Stimulated activated CD4-positive, alpha-beta T cell treated with anti-CD3 and anti-CD28 coated beads, Interleukin-4, amount 100 ng/mL, for 1 hour (primary cell): Measurements from ENCODE around the gene RPAP2.
"Not testable (repeated sequence)": the region's sequence is repeated elsewhere in the genome, so short reads cannot be mapped to it uniquely, and the experiment has no call there.

Experiments used
- DNase-seq: peaks from one replicate; pipeline ENCODE4 v3.0.0-alpha.2; 2020

The RPAP2 gene

DNA sequence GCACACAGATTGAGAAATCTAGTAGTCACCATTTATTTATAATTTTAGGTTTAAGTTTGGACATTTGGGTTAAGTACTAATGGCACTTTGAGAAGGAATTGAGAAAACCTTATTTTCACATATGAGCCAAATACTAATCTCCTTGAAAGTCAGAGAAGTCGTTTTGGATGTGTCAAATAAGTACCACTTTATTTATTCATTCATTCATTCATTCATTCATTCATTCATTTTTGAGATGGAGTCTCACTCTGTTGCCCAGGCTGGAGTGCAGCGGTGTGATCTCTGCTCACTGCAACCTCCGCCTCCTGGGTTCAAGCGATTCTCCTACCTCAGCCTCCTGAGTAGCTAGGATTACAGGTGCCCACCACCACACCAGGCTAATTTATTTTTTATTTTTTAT lies 79.1 kb downstream of the RPAP2 start:
- not testable (repeated sequence) for DNase-seq

DNA sequence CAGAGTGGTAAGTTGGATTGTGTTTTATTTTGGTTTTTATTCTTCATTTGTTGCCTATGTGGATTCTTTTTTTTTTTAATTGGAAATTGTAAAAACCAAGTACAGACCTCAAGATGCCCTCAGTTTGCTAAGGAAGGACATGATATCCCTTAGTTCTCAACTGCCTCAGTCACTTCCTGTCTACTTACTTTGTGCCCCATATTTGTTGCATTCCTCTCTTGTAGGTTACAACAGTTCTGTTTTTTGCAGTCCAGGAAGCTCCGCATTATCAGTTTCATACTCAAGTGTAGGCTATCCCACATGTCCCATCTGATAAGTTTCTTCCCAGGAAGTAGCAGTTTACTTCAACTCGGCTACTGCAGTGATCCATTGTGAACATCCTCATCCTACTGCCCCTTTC lies 82.0 kb downstream of the RPAP2 start:
- no peak for DNase-seq

DNA sequence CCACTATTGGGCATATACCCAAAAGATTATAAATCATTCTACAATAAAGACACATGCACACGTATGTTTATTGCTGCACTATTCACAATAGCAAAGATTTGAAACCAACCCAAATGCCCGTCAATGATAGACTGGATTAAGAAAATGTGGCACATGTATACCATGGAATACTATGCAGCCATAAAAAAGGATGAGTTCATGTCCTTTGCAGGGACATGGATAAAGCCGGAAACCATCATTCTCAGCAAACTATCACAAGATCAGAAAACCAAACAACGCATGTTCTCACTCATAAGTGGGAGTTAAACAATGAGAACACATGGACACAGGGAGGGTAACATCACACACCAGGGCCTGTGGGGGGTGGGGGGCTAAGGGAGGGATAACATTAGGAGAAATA lies 95.1 kb downstream of the RPAP2 start:
- not testable (repeated sequence) for DNase-seq

DNA sequence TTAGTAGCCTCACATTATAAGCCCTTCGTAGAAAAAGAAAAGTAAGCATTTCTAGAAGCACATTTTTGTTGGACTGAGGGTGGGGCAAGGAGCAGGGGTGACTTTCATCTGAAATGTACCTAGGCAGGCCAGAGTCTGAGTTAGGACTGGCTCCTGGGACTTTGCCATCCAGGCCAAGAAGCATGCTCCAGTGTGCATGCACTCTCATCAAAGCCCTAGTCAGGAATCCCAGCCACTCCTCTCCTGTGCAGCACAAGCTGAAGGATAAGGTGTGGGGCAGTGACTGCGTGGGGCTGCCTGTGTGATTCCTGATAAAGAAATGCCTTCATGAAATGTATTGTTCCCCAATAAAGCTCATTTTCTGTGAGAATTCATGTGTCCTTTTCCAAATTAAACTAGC lies 99.7 kb downstream of the RPAP2 start:
- DNase-seq: no peak

DNA sequence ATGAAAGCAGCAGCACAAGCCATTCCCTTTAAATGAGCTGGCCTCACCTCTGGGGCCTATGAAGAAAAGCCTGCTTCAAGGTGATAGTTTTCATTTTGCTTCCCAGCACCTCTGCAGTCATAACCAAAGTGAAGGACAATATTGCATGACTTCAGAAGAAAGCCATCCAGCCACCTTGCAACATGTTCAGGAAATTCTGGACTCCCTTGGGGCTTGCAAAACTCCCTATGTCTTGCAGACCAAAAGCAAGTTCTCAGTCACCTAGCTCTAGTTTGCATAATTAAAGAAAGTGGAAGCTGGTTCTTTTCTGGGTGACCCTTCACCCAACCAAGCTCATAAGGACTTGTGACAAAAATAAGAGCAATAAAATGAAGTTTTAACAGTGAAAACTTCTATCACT lies 100.2 kb downstream of the RPAP2 start:
- DNase-seq: no peak

DNA sequence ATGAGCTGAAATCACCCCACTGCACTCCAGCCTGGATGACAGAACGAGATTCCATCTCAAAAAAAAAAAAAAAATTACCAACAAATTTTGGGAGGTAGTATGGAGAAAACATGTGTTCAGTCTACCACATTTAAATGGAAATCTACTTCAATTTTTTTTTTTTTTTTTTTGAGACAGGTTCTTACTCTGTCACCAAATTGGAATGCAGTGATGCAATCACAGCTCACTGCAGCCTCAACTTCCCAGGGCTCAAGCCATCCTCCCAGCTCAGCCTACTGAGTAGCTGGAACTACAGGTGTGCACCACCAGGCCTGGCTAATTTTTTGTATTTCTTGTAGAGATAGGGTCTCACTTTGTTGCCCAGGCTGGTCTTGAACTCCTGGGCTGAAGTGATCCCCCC lies 105.8 kb downstream of the RPAP2 start:
- DNase-seq: no peak

DNA sequence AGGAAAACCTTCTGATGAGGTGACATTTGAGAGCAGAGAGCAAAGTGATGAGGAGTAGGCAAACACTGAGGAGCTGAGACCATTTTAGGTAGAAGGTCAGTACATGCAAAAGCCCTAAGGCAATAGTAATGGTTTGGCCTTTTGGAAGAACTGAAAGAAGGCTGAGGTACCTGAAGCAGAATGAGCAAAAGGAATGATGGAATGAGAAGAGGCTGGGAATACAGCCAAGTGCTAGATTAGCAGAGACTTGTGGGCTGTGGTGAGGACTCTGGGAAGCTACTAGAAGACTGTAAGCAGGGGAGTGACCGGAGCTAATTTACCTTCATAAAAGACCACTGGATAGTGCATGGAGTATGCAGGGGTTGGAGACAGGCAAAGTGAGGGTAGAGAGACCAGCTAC lies 110.0 kb downstream of the RPAP2 start:
- DNase-seq: no peak

DNA sequence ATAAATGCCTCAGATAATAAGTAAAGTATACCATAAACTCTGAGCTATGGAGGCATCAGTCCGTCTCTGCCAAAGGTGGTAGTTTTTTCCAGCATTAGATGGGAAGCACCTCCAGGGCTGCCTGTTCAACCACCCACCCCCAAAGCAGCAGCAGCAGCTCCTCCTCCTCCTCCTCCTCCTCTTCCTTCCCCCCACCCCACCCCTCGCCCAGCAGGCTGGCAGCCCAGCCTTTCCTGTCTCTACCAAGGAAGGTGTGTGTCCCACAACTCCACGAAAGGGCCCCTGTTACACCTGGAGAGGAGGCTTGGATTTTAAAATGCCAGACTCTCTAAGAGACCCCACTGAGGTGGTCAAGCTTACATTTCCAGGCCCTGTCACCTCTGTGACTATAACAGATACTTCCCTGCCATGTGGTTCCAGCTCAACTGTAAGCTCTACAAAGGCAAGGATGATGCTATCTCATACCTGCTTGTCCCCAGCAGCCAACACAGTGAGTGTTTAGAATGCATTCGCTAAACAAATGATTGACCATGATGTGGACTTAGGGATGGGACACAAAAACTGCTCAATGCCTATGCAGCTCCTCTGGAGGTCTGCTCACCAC lies 111.2 kb downstream of the RPAP2 start:
- no peak for DNase-seq

DNA sequence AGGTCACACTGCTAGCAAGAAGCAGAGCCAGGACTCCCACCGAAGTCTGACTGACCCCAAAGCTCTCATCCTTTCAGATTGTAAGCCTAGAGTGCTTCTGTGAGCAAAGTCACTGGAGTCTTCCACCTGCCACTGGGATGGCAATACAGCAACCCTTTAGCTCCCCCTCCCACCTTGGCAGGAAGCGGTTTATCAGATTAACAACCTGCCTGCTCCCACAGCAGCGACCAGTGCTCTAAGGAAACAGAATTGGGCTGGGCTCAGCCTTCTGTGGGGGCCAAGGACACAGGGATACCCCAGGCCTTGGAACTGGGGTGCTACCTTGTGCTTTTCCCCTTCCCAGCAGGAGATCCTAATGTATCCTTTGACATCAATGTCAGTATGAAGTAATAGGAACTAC lies 111.8 kb downstream of the RPAP2 start:
- DNase-seq: peak; percentile 10

DNA sequence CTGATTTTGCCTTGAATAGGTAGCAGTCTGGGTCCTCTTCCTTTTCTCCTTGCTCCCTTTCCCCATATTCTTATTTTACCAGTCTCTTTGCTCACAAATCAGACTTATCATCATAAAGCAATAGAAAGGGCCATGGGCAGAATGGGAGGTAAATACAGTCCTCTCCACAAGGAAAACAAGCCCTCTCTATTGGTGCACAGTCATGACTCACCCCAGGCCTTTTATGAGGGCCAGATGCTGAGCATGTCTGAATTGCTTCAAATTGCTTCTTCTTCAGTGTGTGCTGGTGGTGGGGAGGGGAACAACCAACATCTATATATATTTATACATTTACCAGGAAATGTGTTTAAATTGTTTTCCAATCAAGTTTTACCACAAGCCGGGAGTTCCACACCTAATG lies 112.7 kb downstream of the RPAP2 start:
- DNase-seq: no peak

DNA sequence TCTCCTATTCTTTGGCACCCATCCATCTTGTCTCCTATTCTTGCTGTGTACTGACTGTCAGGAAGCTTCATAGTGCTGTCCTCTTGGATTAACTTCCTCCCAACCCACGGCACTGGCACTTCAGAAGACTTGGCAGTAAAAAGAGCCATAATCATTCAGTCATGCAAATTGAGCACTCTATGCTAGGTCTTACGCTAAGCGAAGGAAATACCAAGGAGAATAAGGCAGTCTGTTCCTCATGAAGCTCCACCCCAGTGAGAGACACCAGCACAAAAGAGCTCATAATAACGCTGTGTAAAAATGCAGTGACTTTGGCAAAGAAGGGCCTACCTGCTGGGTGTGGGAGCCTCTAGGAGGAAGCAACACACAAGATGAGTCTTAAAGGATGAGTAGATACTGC lies 120.8 kb downstream of the RPAP2 start:
- DNase-seq: no peak

DNA sequence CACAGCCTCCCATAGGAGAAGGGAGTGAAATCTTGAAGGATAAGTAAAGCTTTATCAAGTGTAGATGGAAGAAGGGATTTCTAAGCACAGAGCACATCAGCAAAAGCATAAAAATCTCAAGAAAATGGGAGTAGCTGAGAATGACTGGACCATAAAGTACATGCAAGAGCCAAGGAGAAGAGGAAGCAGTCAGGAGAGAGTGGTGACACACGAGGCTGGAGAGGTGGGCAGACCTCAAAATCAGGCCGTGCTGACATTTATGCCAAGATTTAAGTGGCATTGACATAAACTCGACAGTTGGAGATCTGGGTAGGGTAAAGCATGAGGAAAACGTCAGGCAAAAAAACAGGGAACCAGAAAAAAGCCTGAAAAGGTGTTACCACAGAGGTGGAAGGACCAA lies 125.5 kb downstream of the RPAP2 start:
- DNase-seq: no peak

DNA sequence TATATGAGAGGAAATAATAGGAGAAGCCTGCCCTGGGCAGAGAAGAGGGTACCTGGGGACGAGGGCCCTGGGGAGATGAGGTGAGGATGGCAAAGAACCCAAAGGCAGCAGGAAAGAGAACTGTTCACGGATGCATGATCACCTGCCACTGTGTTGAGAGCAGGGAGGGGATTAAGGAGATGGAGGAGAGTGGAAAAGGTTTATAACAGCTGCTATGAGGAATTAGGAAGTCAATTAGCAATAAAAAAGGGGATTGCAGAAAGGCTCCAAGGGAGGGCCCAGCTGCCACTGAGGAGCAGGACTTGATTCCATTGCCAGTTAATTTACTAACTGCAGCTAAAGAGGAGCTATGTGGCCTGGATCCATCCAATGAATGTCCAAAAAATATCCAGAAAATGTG lies 126.8 kb downstream of the RPAP2 start:
- no peak for DNase-seq

DNA sequence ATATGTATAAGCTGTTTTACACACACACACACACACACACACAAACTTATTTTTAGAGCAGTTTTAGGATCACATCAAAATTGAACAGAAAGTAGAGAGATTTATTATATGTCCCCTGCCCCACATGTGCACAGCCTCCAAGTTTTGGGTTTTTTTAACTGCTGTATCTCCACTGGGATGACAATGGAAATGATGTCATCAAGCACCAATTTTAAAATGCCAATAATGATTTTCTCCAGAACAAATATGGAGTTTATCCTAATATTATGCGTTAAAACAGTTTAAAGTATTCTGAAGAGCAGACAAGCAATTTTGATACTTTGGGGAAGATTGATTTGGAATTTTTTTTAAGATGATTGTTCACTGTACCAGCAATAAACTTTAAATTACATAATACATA lies 131.2 kb downstream of the RPAP2 start:
- no peak for DNase-seq

DNA sequence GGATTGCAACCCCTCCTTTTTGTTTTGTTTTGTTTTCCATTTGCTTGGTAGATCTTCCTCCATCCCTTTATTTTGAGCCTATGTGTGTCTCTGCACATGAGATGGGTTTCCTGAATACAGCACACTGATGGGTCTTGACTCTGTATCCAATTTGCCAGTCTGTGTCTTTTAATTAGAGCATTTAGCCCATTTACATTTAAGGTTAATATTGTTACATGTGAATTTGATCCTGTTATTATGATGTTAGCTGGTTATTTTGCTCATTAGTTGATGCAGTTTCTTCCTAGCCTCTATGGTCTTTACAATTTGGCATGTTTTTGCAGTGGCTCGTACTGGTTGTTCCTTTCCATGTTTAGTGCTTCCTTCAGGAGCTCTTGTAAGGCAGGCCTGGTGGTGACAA lies 135.7 kb downstream of the RPAP2 start:
- not testable (repeated sequence) for DNase-seq

DNA sequence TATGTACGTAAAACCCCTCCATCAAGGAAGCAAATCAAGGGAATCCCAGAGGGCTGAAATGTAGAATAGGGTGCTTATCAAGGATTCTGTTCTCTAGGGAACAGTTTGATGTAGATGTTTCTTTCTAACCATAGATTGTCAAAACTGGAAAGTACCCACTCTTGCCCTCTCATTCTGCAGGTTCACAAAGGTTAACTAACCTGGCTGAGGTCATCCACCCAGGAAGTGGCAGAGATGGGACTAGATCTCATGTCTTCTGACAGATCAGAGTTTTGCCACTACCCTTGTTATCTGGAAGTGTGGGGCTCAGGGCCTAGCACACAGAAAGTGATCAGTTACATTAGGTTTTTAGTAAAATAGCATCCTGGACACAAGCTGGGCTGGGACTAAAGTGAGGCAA lies 140.4 kb downstream of the RPAP2 start:
- DNase-seq: no peak

DNA sequence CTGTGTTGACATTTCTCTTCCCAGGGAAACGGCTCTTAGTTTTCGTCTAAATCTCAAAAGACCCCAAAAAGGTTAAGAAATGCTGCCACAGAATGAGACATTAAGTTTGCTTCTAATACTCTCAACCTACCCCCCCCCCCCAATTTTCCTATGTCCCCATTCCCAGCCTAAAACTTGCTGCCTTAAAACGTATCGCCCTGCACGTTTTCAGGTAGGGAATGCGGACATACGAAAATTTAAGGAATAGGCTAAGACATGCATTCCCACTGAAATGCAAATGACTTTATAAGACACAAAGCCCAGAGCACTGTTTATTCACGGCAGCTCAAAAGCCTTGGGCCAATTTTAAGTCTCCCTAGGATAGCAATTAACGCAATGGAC lies 142.4 kb downstream of the RPAP2 start:
- no peak for DNase-seq

DNA sequence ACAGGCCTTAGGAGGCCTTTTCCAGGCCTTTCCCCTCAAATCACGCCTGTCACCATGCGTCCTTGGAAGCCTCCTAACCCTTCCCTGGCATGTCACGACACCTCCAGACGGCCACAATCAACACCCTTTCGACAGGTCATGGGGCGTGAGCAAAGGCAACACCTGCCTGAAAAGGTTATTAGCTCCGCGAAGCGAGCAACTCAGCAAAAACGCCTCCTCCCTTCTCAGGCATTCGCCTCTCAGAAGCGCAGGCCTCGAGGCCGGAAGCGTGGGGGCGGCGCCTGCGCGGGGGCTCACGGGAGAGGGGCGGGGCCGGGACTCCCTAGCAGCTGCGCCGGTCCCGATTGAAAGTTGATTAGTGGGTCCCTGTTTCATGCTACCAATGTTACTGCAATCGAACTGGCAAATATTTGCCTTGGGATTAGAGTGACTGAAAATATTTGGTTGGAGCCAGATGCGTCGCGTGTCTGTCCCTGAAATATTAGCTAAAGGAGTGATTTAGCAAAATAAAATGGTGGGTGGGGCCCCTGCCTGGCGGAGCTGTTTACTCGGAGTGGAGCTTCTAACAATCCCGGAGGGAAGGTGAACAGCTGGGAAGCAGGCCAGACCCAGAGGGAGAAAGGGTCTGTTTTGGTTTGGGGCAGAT lies 143.0 kb downstream of the RPAP2 start:
- DNase-seq: no peak

DNA sequence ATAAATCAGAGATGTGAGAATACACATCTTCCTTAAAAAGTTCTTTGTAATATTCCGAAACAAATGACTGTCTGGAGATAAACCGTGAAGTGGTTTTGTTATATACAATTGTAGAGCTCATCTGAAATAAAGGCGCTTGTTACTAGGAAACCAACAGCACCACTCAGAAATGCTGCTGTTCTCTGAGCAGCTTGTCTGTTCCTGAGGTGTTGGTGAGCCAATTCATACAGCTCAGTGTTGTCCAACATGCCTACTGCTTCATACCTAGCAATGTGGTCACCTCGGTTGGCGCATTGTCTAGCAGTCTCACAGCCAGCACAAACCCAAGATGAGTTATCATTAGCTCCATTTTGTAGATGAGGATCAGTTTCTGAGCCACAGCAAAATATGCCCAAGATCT lies 143.5 kb downstream of the RPAP2 start:
- no peak for DNase-seq

DNA sequence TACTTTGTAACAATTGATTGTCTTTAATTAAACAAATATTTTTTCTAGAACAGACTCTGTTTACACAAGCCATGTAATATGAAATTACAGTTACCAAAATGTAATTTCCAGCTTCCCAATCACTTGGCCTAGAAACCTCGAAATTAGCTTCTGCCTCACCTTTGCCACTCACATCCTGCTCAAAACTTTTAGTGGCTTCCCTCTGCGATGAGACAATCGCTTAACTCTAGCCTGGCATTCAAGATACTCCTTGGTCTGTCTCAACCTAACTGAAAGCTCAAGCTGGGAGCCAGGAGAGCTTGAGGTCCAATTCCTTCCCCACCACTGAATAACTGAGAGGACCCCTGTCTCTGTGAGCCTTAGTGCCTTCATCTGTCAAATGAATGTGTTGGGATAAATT lies 145.0 kb downstream of the RPAP2 start:
- no peak for DNase-seq

DNA sequence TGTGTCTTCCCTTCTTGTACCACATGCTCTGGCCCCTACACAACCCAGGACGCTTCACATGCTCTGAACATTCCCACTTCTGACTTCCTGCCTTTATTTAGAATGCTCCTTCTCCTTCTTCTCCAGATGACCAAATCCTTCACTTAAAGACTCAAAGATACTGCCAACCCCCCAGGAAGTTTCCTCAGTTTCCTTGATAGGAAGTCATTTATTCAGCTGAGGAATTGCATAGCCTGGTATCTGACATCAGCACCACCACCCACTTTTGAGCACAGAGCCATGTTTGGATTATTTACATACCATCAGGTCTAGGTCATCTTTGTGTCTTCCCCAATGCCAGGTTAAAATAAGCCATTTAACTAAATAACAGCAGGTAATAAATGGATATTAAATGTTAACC lies 145.5 kb downstream of the RPAP2 start:
- no peak for DNase-seq

DNA sequence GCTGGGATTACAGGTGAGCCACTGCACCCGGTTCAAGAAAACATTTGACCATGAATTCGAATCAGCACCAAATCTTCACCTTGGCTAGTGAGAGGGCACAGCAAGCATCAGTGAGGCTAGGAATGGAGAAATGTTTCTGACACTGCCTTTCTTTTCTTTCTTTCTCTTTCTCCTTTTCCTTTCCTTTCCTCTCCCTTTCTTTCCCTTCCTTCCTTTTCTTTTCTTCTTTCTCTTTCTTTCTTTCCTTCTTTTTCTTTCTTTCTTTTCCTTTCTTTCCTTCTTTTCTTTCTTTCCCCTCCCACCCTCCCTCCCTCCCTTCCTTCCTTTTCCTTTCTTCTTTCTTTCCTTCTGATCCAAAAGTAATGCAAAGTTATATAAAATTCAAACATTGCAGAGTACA lies 147.0 kb downstream of the RPAP2 start:
- DNase-seq: no peak

DNA sequence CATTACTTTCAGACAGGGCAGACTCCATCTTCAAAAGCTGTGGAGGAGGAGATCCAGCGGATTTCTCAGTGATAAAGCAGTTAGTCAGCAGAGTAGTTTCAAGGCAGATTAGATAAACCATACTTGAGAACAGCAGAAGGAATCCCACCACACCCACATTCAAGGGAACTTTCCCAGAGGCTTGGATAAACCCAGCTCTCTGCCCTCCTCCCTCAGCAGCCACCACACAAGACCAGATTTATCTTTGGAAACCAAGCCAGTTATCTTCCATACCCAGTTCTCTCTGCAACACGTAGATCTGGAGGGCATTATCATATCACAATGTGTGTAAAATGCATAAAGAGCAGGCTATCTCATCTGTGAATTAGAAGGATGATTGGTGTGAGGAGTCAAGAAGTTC lies 147.7 kb downstream of the RPAP2 start:
- no peak for DNase-seq

DNA sequence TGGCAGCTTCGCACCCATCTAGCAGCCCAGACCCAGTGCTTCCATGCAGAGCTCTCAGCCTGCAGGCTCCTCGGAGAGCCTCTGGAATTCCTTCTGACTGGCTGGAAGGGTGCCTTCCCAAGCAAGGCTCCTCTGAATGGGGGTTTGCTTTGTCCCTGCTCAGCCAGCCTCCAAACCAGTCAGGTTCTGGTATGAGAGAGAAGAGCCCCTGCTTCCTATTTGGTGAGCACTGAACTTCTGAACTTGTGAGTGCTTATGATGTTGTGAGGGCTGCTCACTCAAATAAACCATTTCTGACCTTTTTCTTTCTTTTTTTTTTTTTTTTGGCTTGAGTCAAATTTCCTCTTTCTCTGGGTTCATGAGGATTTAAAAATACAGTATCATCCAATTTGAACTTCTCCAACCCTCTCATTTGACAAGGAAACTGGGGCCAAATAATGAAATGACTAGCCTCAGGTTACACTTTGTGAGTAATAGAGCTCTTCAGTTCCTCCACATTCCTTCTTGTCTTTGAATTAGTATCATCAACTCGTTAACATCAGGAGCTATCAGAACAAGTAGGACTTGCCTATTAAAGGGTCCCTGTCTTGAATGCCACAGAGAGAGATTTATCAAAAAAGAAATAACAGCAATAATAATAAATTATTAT lies 148.3 kb downstream of the RPAP2 start:
- no peak for DNase-seq

DNA sequence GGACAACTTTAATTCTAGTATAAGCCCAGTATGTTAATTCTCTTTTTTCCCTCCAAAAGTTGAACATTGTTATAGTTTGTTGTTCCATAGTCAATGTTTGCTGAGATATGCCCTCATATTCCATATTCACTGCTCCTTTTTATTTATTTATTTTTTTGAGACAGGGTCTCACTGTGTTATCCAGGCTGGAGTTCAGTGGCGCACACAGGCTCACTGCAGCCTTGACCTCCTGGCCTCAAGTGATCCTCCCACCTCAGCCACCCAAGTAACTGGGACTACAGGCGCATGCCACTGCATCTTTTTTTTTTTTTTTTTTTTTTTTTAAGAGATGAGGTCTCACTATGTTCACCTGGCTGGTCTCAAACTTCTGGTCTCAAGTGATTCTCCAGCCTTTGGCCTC lies 149.1 kb downstream of the RPAP2 start:
- no peak for DNase-seq
